ENCODE results near the gene DOK6.

Gene DOK6

DNA sequence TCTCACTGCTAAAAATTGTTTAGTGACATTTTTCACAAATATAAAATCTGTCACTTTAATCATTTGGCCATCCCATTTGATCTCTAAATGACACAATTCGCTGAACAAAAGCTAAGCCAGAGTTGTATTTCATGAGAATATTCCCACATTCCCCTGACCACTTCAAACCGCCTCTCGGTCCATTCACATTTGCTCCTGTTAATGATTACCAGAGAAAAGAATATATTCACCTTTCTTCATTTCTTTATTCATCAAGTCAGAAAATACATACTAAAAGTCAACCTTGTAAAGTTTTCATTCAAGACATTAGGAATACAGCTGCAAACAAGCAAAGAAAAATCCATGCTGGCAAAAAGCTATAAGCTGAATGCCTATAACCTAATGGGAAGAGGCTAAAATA, 225.5 kb downstream of the DOK6 start:
- no peak overlapping the region for H3K9ac ChIP-seq (ENCODE audit: low read depth, low read length)
- H3K36me3 ChIP-seq (ENCODE audit: insufficient read depth, low read length), result no peaks in the 10 kb centered on the region
- no peak overlapping the region for H3K4me3 ChIP-seq (ENCODE audit: low read length)
- no peaks in the 10 kb centered on the region for H3K9me3 ChIP-seq (ENCODE audit: insufficient read depth, low read depth, low read length)
- no peaks in the 10 kb centered on the region for H3K4me1 ChIP-seq (ENCODE audit: insufficient read depth, low read length)
- no peaks in the 10 kb centered on the region for H3K27me3 ChIP-seq (ENCODE audit: insufficient read depth, low read length)
- no peak overlapping the region for H3K27ac ChIP-seq (ENCODE audit: low read depth, low read length)
- WGBS, result 93% methylated on average over 3 of the region's 3 CpGs

DNA sequence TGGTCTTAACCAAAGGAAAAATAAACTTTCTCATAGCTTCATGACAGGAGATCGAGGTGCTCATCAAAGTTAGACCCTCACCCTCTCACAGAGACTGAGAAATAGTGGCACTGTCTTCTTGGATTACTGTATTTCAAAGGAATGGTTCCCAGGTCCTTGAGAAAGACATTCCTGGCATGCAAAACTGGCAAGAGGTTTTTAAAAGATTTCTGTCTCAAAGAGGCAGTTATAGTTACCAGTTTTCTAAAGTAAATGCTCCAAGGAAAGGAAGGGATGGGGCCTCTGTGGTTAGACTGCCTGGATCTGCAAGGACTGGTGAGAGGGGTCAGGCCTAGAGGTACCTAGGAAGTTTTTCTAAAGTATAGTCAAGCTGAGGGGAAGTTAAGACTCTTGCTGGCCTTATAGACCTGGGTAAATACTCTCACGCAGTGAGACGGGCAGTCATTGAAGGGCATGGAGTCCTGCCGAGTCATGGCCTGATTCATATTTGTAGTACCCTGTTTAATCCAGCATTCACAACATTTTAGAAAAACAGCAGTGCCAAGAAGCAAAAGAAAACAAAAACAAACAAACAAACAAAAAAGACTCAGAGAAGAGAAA, 226.1 kb downstream of the DOK6 start:
- no peaks in the 10 kb centered on the region for H3K36me3 ChIP-seq (ENCODE audit: insufficient read depth, low read length)
- H3K4me3 ChIP-seq (ENCODE audit: low read length), result no peak overlapping the region
- no peak overlapping the region for H3K27ac ChIP-seq (ENCODE audit: low read depth, low read length)
- no peaks in the 10 kb centered on the region for H3K4me1 ChIP-seq (ENCODE audit: insufficient read depth, low read length)
- 92% methylated on average over 4 of the region's 4 CpGs for WGBS
- no peaks in the 10 kb centered on the region for H3K9me3 ChIP-seq (ENCODE audit: insufficient read depth, low read depth, low read length)
- no peaks in the 10 kb centered on the region for H3K27me3 ChIP-seq (ENCODE audit: insufficient read depth, low read length)
- H3K9ac ChIP-seq (ENCODE audit: low read depth, low read length), result no peak overlapping the region

DNA sequence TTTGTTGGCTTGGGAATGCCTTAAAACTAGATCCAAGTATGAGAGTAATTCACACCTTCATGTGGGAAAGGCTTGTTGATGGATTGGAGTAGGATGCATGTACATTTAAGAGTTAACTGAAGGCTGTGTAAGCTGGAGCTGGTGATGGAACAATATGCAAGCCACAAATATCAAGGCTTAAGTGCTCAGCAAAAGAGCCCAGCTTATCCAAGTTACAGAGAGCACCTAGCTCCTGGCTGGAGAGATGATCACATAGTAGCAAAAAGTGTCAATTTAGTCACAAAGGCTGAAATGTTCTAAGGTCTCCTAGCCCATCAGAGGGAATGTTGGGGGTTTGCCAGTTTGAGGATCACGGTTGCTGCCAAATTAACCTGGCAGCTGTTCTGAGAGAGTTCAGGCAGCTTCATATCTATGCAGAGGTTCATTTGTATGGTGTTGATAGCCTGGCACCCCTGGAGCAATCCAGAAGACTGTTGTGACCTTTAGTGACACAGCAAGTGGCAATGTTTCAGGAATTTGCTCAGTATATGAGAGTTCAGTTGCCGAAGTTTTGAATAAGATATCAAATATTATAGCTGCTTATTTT, 228.2 kb downstream of the DOK6 start:
- 90% methylated on average over 2 of the region's 2 CpGs for WGBS

DNA sequence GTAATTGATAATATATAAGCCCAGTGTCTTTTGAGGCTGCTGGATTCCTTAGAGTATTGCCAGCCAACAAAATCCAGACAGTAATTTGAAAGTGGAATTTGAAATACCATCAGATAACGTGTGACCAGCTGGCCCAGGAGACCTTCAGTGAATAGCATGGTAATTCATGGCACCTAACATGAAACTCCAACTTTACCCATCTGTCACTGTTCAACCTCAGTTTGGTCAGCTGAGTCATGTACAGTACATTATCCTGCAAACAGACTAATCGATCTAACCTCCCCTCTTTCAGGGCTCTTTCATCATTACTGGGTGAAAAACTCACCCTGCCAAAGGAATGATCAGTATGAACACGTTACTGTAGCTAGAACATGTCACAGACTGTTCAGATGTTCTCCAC, 230.6 kb downstream of the DOK6 start:
- Histone ChIP-seq H3K9me3 (ENCODE audit: insufficient read depth, low read depth, low read length) (no peaks in the 10 kb centered on the region), H3K4me3 (ENCODE audit: low read length) (no peak overlapping the region), H3K27me3 (ENCODE audit: insufficient read depth, low read length) (no peaks in the 10 kb centered on the region), H3K27ac (ENCODE audit: low read depth, low read length) (no peak overlapping the region), H3K9ac (ENCODE audit: low read depth, low read length) (no peak overlapping the region), H3K4me1 (ENCODE audit: insufficient read depth, low read length) (no peaks in the 10 kb centered on the region), H3K36me3 (ENCODE audit: insufficient read depth, low read length) (no peaks in the 10 kb centered on the region)
- WGBS, result 85% methylated on average over 3 of the region's 3 CpGs

More for the DNA sequence above, 228.2 kb downstream of the DOK6 start:
- Histone ChIP-seq H3K36me3 (ENCODE audit: insufficient read depth, low read length) (no peaks in the 10 kb centered on the region), H3K4me3 (ENCODE audit: low read length) (no peak overlapping the region), H3K27me3 (ENCODE audit: insufficient read depth, low read length) (no peaks in the 10 kb centered on the region), H3K9me3 (ENCODE audit: insufficient read depth, low read depth, low read length) (no peaks in the 10 kb centered on the region), H3K9ac (ENCODE audit: low read depth, low read length) (no peak overlapping the region), H3K4me1 (ENCODE audit: insufficient read depth, low read length) (no peaks in the 10 kb centered on the region), H3K27ac (ENCODE audit: low read depth, low read length) (no peak overlapping the region)

DNA sequence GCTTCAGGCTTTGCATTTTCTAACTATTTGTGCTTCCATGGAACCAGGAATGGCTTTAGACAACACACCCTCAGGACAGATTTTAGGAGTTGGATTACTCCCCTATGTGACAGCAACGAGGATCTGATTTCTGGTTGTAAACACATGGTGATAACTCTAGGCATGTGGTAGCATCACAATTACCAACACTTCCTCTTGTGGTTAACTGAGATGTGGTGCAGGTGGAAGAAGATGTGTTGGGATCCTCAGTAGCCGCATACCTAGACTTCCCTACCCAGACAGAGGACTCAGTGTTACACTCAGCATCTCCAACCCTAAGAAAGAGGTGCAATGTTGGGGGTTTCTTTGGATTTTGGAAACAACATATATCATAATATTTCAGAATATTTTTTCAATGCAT, 234.8 kb downstream of the DOK6 start:
- Histone ChIP-seq H3K27ac (ENCODE audit: low read depth, low read length) (no peak overlapping the region), H3K36me3 (ENCODE audit: insufficient read depth, low read length) (no peaks in the 10 kb centered on the region), H3K4me3 (ENCODE audit: low read length) (no peak overlapping the region), H3K27me3 (ENCODE audit: insufficient read depth, low read length) (no peaks in the 10 kb centered on the region), H3K9ac (ENCODE audit: low read depth, low read length) (no peak overlapping the region), H3K9me3 (ENCODE audit: insufficient read depth, low read depth, low read length) (no peaks in the 10 kb centered on the region), H3K4me1 (ENCODE audit: insufficient read depth, low read length) (no peaks in the 10 kb centered on the region)
- no CpG with 5 or more reads among the region's 2 CpGs for WGBS

DNA sequence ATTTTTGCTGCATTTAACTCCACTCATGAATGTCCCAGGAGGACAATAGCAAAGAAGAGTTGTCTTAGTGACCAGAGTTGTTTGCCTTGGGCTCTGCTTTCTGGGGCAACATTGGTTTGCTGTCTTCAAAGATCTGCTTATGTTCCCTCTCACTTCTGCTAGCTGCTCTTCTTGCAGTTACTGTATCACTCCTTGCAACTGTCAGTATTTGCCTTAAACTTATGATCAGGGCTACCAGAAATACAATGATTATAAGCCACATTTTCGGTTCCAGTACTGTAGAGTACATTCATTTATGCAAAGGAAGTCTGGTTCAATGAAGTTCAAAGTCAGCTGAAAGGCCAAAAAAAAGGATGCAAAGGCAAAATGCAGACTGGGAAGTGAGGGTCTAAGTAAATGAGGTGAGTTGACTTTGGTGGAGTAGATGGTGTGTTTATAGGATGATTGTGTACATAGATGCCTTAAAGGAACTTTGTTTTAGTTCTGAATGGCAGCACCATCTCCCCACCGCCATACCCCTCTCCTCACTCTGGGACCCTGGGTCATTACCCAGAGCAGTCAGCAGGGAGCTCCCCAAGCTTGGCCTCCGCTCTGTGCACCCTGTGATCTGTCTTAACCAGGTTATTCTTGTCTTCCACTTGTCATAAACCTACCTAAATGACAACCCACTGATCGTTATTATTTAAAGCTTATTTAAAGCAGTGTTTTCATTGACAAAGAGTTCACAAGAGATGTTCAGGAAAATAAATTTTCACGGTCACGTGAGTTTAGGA, 236.0 kb downstream of the DOK6 start:
- no peak overlapping the region for H3K27ac ChIP-seq (ENCODE audit: low read depth, low read length)
- no peaks in the 10 kb centered on the region for H3K9me3 ChIP-seq (ENCODE audit: insufficient read depth, low read depth, low read length)
- H3K36me3 ChIP-seq (ENCODE audit: insufficient read depth, low read length), result no peaks in the 10 kb centered on the region
- no peak overlapping the region for H3K4me3 ChIP-seq (ENCODE audit: low read length)
- no peaks in the 10 kb centered on the region for H3K27me3 ChIP-seq (ENCODE audit: insufficient read depth, low read length)
- WGBS, result 86% methylated on average over 6 of the region's 6 CpGs
- H3K9ac ChIP-seq (ENCODE audit: low read depth, low read length), result no peak overlapping the region
- H3K4me1 ChIP-seq (ENCODE audit: insufficient read depth, low read length), result no peaks in the 10 kb centered on the region

DNA sequence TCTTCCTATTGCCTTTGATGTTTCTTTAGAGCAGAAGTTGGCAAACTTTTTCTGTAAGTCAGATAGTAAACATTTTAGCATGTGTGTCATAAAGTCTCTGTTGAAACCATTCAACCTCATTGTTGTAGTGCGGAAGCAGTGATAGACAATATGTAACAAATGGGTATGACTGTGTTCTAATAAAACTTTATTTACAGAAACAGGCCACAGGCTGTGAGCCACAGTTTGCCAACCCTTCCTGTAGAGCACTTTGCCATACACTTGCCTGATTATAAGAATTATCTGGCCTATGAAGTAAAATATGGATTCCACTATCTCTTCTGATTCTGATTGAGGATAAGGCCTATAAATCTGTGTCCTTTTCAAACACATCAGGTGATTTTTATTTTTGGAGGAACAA, 237.4 kb downstream of the DOK6 start:
- H3K9me3 ChIP-seq (ENCODE audit: insufficient read depth, low read depth, low read length), result no peaks in the 10 kb centered on the region
- no peak overlapping the region for H3K9ac ChIP-seq (ENCODE audit: low read depth, low read length)
- no peaks in the 10 kb centered on the region for H3K27me3 ChIP-seq (ENCODE audit: insufficient read depth, low read length)
- H3K4me1 ChIP-seq (ENCODE audit: insufficient read depth, low read length), result no peaks in the 10 kb centered on the region
- WGBS, result 100% methylated on average over 1 of the region's 1 CpG
- no peaks in the 10 kb centered on the region for H3K36me3 ChIP-seq (ENCODE audit: insufficient read depth, low read length)
- H3K4me3 ChIP-seq (ENCODE audit: low read length), result no peak overlapping the region
- no peak overlapping the region for H3K27ac ChIP-seq (ENCODE audit: low read depth, low read length)

DNA sequence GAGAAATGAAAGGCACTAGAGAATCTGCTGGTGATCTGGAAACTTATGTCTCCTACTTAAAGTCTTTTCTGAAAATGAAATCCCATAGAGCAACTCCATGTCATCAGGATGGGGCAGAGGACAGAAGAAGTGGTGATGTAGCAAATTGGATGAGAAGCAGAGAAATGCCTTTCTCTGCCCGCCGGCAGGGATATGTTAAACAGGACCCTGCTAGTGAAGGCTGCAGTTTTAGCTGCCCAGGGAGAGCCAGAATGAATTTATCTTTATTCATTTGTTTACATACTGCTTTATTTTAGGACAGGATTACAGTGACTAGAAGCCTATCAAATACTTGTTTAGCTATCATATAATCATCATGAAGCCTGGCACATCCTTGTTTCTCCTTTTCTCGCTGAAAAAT, 247.0 kb downstream of the DOK6 start:
- H3K9ac ChIP-seq (ENCODE audit: low read depth, low read length), result no peak overlapping the region
- no peaks in the 10 kb centered on the region for H3K9me3 ChIP-seq (ENCODE audit: insufficient read depth, low read depth, low read length)
- 86% methylated on average over 3 of the region's 3 CpGs for WGBS
- no peak overlapping the region for H3K27ac ChIP-seq (ENCODE audit: low read depth, low read length)
- no peaks in the 10 kb centered on the region for H3K27me3 ChIP-seq (ENCODE audit: insufficient read depth, low read length)
- H3K4me1 ChIP-seq (ENCODE audit: insufficient read depth, low read length), result no peaks in the 10 kb centered on the region
- no peak overlapping the region for H3K4me3 ChIP-seq (ENCODE audit: low read length)
- H3K36me3 ChIP-seq (ENCODE audit: insufficient read depth, low read length), result no peaks in the 10 kb centered on the region

DNA sequence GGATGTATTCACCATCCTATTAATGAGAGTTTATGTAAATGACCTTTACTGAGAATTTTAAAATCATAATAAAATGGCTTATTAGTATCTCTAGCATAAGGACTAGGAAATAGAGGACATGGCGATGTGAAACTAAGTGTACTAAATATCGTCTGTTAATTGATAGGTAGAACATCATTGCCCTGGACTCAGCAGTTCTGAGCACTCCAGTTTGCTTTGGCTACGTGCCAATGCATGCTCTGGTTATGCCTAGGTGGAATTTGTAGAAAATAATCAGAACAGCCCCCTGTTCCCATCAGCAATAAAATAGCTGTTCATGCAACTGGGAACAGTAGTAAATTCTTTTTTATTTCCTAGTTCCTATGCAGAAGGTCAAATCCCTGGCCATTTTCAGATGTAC, 247.8 kb downstream of the DOK6 start:
- Histone ChIP-seq H3K9ac (ENCODE audit: low read depth, low read length) (no peak overlapping the region), H3K27me3 (ENCODE audit: insufficient read depth, low read length) (no peaks in the 10 kb centered on the region), H3K4me1 (ENCODE audit: insufficient read depth, low read length) (no peaks in the 10 kb centered on the region), H3K36me3 (ENCODE audit: insufficient read depth, low read length) (no peaks in the 10 kb centered on the region), H3K4me3 (ENCODE audit: low read length) (no peak overlapping the region), H3K9me3 (ENCODE audit: insufficient read depth, low read depth, low read length) (no peaks in the 10 kb centered on the region), H3K27ac (ENCODE audit: low read depth, low read length) (no peak overlapping the region)
- WGBS, result 94% methylated on average over 3 of the region's 3 CpGs

DNA sequence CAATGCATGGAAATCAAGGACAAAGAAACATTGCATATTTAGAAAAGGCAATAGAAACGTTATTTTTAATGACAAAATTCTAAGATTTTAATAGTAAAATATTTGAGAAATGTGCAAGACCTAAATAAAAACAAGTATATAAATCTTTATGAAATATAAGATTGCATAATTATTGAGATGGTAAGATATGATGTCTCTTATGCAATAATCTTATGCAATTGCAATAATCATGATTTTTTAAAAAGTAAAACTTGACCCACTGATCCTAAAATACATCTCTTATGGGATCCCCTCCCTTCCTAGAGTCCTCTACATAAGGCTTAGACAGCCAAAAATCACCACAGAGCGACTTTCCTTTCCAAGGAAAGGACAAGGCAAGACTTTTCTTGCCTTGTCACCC, 249.0 kb downstream of the DOK6 start:
- no peaks in the 10 kb centered on the region for H3K9me3 ChIP-seq (ENCODE audit: insufficient read depth, low read depth, low read length)
- H3K27ac ChIP-seq (ENCODE audit: low read depth, low read length), result no peak overlapping the region
- H3K4me3 ChIP-seq (ENCODE audit: low read length), result no peak overlapping the region
- 90% methylated on average over 2 of the region's 2 CpGs for WGBS
- H3K36me3 ChIP-seq (ENCODE audit: insufficient read depth, low read length), result no peaks in the 10 kb centered on the region
- no peaks in the 10 kb centered on the region for H3K4me1 ChIP-seq (ENCODE audit: insufficient read depth, low read length)
- no peaks in the 10 kb centered on the region for H3K27me3 ChIP-seq (ENCODE audit: insufficient read depth, low read length)
- H3K9ac ChIP-seq (ENCODE audit: low read depth, low read length), result no peak overlapping the region

DNA sequence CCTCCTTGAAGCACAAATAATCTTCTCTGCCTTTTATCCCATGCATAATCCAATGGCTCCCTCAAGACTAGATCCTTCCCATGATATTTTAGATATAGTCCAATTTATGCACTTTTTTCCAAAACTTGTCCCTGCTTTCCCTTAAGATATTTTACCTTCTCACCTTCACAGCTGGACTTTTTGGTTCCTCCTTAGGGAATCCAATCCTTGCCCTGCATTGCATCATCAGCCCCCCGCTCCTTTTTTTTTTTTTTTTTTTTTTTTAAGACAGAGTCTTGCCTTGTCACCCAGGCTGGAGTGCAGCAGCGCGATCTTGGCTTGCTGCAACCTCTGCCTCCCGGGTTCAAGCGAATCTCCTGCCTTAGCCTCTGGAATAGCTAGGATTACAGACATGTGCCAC, 250.6 kb downstream of the DOK6 start:
- 92% methylated on average over 5 of the region's 5 CpGs for WGBS
- H3K27me3 ChIP-seq (ENCODE audit: insufficient read depth, low read length), result no peaks in the 10 kb centered on the region
- no peaks in the 10 kb centered on the region for H3K36me3 ChIP-seq (ENCODE audit: insufficient read depth, low read length)
- H3K4me1 ChIP-seq (ENCODE audit: insufficient read depth, low read length), result no peaks in the 10 kb centered on the region
- no peak overlapping the region for H3K4me3 ChIP-seq (ENCODE audit: low read length)
- no peaks in the 10 kb centered on the region for H3K9me3 ChIP-seq (ENCODE audit: insufficient read depth, low read depth, low read length)
- H3K27ac ChIP-seq (ENCODE audit: low read depth, low read length), result no peak overlapping the region
- H3K9ac ChIP-seq (ENCODE audit: low read depth, low read length), result no peak overlapping the region

All from HUES64 (cell line).